ENCODE measurements around the gene HDHD3.

HDHD3 gene

DNA sequence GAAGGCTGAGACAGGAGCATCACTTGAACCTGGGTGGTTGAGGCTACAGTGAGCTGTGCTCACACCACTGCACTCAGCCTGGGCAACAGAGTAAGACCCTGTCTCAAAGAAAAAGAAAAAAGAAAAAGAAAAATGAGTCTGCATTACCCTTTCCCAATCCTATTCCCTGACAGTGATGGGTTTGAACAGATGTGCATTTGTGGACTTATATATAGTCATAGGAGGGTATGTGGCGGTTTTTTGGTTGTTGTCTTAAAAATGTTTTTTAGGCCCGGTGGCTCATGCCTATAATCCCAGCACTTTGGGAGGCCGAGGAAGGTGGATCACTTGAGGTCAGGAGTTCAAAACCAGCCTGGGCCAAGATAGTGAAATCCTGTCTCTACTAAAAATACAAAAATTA lies 13.4 kb downstream of the HDHD3 start:
- DNase-seq (ENCODE audit: low read depth) = no peak

DNA sequence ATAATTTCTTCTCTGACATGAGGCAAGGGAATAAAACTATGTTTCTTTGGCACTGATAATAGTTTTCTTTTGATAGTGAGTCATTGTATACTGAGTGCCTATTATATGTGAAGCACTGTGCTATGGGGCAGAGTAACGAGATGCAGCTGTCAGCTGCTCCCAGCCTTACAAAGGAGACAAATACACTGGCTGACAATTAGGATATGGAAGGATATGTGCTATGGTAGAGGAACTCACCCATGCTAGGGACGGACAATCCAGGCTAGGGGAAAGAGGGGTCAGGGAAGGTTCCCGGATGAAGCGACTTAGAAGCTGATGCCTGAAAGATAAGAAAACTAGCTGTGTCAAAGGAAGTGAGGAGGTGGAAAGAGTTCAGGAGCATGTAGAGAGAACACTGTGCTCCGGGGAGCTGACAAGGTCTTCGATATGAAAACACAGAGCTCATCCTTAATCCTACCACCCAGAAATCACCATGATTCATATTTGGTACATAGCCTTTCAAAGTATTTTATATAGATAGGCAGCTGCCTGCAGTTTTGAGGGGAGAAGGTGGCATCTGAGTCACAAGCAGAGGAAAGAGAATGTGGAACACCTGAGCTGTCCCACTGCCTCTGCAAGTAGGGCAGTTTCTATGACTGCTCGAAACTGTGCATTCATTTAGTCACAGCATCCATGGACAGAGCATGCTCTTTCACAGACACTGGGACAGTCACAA lies 15.3 kb downstream of the HDHD3 start:
- DNase-seq (ENCODE audit: low read depth) = no peak

DNA sequence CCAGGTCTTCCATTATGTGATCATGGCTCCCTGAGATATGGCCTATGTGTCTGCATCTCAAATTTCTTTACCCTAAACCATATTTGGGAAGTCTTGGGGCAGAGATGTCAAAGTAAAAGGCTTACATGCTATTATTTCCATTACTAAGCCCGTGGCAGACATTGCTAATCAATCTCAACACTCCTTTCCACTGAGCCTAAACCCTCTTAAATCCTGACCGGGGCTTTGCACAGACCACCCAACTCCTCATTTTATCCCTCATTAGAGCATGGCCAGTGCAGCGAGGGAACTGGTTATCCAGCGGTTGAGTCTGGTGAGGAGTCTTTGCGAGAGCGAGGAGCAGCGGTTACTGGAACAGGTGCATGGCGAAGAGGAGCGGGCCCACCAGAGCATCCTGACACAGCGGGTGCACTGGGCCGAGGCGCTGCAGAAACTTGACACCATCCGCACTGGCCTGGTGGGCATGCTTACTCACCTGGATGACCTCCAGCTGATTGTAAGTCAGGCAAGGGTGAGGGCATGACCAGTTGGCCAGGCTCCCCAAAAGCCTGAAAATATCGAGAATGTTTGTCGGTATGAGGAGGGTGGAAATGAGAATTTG lies 16.4 kb downstream of the HDHD3 start:
- no peak for DNase-seq (ENCODE audit: low read depth)

DNA sequence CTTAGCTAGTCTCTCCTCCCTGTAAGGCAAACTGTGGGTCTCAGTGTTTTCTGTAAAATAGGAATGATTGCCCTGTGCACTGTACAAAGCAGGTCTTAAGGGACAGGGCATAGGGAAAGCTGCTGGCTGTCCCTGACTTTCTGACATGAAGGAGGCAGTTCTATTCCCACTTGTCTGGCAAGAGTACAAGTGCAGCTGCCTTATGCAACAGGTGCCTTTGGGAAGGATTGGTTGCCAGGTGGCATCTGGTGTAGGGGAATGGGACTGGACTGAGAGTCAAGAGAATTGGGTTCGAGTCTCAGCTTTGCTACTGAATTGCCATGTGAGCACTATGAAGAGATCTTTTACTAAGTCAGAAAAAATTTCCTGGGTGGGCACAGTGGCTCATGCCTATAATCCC lies 17.4 kb downstream of the HDHD3 start:
- DNase-seq (ENCODE audit: low read depth) = no peak

DNA sequence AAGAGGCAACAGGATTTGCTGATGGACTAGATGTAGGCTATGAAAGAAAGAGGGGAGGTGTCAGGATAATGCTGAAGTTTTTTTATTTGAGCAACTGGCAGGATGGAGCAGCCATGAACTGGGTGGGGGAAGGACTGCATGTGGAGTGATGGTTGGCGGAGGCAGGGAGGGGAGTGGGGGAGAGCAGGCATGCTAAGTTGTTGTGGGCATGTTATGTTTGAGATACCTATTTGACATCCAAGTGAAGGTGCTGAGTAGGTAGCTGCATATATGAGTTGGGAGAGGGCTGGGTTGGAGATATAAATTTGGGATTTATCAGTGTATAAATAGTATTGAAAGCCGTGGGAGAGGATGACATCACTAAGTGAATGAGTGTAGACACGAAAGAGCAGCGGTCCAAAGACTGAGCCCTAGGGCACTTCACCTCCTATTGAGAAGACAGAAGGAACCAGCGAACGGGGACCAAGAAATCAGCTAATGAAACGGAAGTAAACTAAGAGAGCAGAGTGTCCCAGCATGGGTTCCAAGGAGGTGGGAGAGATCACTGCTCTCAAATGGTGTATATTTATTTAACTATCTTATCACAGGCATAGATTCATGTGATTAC lies 20.0 kb downstream of the HDHD3 start:
- DNase-seq (ENCODE audit: low read depth) = no peak

DNA sequence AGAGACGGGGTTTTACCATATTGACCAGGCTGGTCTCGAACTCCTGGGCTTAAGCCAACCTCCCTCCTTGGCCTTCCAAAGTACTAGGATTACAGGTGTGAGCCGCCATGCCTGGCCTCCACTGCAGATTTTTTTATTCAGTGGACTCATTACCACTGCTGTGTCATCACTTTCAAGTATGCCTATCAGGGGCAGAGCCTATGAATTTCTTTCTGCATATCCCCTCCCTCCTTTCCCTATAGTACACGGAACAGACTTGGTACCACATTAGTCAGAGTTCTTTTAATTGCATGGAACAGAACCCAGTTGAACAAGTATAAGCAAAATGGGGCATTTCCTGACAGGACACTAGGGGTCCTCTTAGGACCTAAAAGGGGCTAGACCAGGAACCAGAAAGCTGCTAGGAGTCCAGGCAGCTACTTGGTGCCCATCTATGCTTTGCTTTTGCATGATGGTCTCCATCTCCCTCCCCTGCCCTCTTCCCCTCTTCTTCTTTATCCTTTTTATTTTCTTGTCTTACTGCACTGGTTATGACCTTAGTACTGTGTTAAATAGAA lies 21.7 kb downstream of the HDHD3 start:
- DNase-seq (ENCODE audit: low read depth) = no peak

DNA sequence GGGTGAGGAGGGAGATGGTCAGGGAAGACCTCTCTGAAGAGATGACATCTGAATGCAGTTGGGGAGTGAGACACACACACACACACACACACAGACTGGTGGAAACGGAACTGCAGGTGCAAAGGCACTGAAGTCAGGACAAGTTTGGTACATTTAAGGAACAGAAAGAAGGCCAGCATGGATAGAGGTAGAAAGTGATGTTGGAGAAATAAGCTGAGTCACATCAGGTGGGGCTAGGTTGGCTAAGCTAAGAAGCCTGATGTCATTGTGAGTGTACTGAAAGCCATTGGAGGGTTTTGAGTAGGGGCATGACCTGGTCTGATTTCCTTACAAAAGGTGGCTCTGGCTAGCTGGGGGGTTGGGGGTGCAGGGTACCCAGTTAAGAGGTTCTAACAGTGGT lies 24.4 kb downstream of the HDHD3 start:
- DNase-seq (ENCODE audit: low read depth) = no peak

DNA sequence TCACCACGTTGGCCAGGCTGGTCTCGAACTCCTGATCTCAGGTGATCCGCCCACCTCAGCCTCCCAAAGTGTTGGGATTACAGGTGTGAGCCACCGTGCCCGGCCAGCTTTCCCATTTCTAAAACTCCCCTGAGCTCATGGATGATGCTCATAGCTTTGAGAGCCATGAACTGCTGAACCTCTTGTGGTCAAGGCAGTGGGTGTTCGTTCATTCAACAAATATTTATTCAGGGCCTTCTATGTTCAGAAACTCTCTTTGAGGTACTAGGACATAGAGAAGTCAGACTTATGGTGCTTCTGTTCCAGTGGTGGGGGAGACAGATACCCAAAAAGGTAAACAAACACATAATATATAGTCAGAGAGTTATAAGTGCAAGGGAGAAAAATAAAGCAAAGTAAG lies 24.8 kb downstream of the HDHD3 start:
- no peak for DNase-seq (ENCODE audit: low read depth)

DNA sequence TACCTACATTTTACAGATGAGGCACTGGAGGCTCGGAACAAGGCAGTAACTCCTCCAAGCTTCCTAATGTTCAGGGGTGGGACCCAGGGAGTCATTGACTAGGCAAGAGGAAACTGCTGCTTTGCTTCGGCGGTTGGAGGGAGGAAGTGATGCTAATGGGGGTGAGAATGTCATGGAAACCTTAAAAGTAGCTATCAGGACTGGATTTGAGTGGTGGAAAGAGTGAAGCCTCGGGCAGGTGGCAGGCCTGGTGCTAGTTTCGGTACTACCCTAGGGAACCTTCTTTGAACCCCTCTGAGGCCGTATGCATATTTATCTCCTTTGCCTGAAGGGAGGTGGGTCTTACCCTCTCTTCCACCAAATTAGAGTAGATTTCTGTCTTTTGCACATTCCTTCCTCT lies 25.8 kb downstream of the HDHD3 start:
- DNase-seq (ENCODE audit: low read depth) = no peak

DNA sequence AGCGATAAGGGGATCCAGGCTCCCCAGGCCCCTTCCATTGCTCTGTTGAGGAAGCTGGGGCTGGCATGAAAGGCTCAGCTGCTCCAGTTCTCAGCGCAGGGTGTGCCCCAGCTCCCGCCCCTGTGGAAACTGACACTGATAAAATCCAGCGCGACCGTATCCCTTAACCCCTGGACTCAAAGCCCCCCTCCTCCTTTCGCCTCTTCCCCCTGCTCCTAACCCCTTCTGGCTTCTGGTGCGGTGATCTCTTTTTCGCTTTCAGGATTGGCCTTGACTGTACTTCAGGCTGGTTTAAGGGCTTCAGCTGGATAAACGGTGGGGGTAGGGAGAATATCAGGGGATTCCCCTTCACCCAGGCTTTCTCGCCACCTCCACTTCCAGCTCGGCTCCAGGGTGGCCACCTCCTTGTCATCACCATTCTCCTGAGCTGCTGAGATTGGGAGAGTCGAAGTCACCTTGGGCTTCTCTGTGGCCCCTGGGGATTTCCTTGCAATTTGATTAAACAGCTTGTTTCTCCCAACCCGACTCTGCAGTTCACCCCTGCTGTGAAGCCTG lies 26.6 kb downstream of the HDHD3 start:
- no peak for DNase-seq (ENCODE audit: low read depth)

DNA sequence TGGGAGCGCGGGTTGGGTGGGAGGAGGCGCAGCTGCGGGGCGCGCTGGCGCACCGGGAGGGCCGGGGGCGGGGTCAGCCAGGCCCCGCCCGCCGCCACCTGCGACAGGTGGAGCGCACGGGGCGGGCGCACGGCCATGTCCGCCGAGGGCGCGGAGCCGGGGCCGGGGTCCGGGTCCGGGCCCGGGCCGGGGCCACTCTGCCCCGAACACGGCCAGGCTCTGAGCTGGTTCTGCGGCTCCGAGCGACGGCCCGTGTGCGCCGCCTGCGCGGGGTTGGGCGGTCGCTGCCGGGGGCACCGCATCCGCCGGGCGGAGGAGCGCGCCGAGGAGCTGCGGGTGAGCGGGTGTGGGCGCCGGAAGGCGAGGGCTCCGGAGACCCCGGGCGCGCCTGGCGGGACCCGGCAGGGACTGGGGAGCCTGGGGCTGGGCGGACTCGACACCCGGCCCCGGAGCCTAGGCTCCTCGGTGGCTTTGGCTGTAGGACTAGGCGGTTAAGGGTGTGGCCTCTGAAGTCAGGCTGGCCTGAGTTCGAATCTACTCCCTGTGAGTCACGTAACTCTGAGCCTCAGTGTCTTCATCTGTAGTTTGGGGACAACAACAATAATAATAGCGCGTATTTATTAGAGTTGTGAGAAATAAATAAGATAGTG lies 27.2 kb downstream of the HDHD3 start, which contains the start of gene BSPRY:
BSPRY (plus strand) TSS at position 97 of the 650 bp plus-strand sequence; CDS start at position 136, 39 bp downstream.
- no peak for DNase-seq (ENCODE audit: low read depth)

DNA sequence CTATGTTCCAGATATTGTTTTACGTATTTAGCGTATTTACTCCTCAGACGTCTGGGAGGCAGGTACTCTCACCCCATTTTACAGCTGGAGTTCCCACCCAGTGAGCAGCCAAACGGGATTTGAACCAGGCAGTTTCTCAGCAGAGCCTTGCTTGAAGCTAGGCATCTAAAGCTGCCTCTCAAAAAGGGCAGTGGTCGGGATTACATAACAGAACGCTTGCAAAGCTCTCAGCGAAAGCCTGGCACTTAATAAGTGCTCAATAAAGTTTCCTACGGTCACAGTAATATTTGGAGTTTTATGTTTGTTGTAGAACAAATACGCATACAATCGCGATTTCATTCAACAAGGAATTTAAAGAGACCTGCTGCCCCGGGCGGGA lies 27.7 kb downstream of the HDHD3 start:
- DNase-seq (ENCODE audit: low read depth) = no peak

DNA sequence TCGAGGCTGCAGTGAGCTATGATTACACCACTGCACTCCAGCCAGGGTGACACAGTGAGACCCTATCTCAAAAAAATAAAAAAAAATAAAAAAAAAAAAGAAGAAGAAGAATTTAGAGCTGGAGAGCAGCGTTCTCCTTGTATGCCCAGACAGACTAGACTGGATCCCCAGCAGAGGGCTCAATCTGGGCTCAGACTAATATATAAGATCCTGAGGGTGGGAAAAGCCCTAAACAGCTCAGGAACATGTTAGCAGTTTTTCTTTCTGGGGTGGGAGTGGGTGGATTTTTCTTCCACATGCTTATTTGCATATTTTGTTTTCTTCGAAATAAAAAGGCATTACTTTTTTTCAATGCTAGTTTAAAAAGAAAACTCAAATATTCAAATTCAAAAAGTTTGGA lies 28.3 kb downstream of the HDHD3 start:
- DNase-seq (ENCODE audit: low read depth) = no peak

DNA sequence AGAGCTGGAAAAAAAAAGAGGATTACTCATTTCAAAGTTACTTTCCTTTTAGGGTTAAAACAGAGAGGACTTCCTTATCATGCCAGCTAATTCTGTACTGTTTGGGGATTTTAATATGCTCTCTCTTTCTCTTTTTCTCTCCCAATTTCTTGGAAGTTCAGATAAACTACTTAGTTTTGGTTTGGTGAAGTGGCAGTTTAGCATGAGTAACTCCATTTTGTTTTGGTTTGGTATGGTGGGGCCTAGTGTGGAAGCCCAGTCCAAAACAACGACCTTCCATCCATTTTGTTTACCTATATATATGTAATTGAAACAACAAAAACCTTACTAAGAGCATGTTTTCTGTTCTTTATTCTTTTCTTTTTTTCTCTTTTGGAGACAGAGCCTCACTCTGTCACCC lies 31.1 kb downstream of the HDHD3 start:
- no peak for DNase-seq (ENCODE audit: low read depth)

DNA sequence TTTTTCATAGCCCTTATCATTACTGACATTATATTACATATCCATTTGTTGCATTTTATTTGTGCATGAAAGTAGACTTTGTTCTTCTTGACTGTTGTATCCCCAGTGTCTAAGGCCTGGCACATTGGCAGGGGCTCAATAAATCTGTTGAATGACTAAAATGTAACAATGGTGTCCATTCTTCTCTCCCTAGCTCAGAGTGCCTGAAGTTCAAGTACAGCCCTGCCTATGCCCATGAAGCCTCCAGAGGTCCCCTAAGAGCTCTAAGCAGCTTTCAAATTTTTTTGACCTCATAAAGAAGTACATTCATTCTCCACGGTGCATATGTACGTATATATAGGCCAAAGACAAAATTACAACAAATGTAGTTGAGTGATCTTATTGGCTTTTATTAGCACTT lies 31.6 kb downstream of the HDHD3 start:
- no peak for DNase-seq (ENCODE audit: low read depth)

DNA sequence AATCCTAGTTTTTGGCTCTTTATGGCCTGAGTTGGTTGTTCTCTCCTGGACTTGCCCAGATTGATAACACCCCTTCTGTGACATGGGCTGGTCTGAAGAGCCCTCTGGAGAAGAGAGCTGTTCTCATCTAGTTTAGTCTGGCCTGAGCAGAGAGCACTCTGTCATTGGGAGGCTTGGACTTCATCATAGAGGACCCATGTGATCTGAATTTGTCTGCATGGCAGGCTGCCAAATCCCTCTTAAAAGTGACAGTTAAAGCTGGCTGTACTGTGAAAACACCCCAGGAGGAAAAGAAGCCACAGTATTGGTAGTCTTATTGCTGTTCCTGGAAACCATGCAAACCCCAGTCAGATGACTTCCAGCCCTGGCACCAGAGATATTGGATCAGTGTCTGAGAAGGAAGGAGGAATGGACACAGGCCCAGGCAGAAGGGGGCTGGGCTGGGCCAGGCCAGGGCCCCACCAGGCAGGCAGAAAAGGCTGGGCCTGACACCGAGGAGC lies 33.0 kb downstream of the HDHD3 start:
- DNase-seq (ENCODE audit: low read depth) = no peak

DNA sequence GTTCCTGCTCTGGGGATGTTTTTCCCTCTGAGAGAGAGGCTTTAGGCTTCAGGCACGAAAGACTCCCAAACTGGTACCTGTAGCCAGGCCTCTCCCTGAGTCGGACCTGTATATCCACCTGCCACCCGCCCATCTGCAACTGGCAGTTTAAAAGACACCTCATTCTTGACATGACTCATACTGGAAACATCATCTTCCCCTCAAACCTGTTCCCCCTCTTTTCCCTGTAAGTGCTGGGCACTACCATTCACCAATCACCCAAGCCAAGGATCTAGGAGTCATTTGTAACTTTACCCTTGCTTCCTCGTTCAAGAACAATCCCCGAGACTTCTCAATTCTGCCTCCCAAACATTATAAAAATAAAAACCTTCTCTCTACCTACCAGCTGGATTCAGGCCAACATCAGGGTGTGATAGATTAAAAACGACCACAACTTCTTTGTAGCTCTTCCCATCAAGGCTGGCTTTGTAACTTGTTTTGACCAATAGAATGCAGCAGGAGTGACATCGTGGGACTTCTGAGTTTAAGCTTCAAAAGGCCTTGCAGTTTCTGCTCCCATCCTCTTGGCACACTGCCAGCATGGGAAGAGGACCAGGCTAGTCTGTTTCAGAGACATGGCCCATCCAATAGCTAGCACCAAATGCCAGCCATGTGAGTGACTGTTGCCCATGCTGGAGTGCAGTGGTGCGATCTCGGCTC lies 34.9 kb downstream of the HDHD3 start:
- DNase-seq (ENCODE audit: low read depth) = no peak

DNA sequence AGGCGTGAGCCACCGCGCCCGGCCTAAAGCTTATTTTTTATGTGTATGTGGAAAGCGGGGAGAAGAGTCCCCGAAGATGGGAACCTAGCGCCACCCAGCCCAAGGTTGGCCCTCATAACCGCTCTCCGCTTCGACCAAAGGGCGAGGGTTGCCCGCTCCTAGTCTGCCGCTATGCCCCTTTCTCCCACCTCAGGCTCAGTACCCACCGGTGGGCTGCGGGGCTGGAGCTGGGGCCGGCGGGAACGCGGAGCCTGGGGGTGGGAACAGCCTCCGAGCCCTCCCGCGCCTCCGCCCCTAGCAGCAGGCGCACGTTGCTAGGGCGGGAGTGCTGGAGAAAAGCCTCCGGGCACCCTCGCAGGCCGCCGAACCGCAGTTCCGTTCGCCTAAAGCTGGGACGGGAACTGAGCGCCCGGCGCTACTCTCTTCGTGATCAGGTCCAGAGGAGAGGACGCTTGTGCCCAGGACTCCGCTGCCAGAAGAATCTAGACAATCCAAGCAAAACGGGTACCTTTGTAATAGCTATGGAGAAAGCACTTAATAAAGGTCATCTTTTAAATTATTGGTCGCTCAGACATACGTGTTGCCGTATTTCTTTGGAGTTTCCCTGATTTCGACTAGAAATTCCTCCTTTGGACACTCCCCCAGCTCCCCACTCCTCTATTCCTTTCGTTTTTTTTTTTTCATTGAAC lies 36.6 kb downstream of the HDHD3 start, which contains the start of gene WDR31:
WDR31 (minus strand) TSS at position 265 of the 689 bp plus-strand sequence. CDS start 8,253 bp downstream, outside the sequence.
- DNase-seq (ENCODE audit: low read depth) = peak; percentile 69

DNA sequence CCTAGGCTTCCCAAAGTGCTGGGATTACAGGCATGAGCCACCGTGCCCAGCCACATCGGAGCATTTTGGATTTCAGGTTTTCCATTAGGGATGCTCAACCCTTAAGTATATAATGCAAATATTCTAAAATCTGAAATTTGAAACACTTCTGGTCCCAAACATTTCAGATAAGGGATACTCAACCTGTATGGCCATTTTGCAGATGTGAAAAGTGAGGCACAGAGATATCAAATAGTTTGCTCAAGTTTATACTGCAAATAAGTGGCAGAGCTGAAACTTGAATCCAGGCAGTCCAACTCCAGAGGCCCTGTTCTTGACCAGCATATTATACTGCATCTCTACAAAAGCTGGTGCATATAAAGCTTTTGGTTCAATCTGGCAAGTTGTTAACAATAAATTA lies 39.1 kb downstream of the HDHD3 start:
- no peak for DNase-seq (ENCODE audit: low read depth)

DNA sequence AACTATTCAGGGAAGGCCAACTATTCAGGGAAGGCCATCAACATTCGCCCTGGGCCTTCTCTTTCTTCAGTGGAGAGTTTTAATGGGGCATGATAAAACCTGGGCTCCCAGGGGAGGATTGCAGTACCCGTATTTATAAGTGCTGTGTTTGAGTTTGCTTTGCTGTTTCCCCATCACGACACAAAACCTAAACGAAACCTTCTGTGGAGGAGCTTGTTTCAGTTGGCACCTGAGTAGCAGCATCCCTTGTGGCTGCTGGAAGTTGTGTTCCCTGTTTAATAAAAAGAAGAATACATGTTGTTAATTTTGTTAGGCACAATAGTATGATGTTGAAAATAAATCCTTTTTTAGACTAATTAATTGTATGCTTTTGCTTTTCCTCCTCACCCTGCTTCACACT lies 45.0 kb downstream of the HDHD3 start:
- DNase-seq (ENCODE audit: low read depth) = no peak

Data from stimulated activated CD8-positive, alpha-beta memory T cell treated with anti-CD3 and anti-CD28 coated beads, Interleukin-15, amount 100 ng/mL, for 24 hours (primary cell).